HAP-1 (cell line): ENCODE measurements around the gene TPK1.
"Not testable (repeated sequence)": the region's sequence is repeated elsewhere in the genome, so short reads cannot be mapped to it uniquely, and the experiment has no call there.

ENCODE experiments used
- DNase-seq, 2 experiments: peaks; one replicate each; pipeline ENCODE4 v3.0.0-alpha.2; 2016 to 2020; ENCODE audit warnings: low spot score in 2 of 2
- H3K27me3 ChIP-seq: fragments of 250-450 bp; sonication (Bioruptor Pico); 2 replicates; pipeline ENCODE4 v1.5.1; 2020; ENCODE audit warnings: low read depth, mild to moderate bottlenecking, moderate library complexity
- H3K36me3 ChIP-seq: fragments of 250-450 bp; sonication (Bioruptor Pico); replicated peaks from 2 replicates; pipeline ENCODE4 v1.5.1; 2020; ENCODE audit warnings: mild to moderate bottlenecking
- H3K4me1 ChIP-seq: fragments of 250-450 bp; sonication (Bioruptor Pico); 2 replicates; pipeline ENCODE4 v1.5.1; 2020; ENCODE audit warnings: mild to moderate bottlenecking
- H3K4me3 ChIP-seq: fragments of 250-450 bp; sonication (Bioruptor Pico); 2 replicates; pipeline ENCODE4 v1.5.1; 2020; ENCODE audit warnings: mild to moderate bottlenecking, moderate library complexity
- H3K9me3 ChIP-seq: fragments of 250-450 bp; sonication (Bioruptor Pico); 2 replicates; pipeline ENCODE4 v1.5.1; 2020; ENCODE audit warnings: mild to moderate bottlenecking, moderate library complexity
- in situ Hi-C: fragments of 300-500 bp; cut with MboI; formaldehyde crosslinking; loops from 3 replicates; pipeline ENCODE4 v1.14.3; 2020; ENCODE audit warnings: low sequenced_read_pairs, inconsistent platforms, mixed read lengths

TPK1 gene

GRCh38 chr7:144777889-144778288 is 58.0 kb downstream of the TPK1 start:
- H3K9me3 ChIP-seq, H3K4me1 ChIP-seq, H3K27me3 ChIP-seq, H3K4me3 ChIP-seq, H3K36me3 ChIP-seq, in situ Hi-C loops, DNase-seq: not testable (repeated sequence)

- Histone ChIP-seq H3K4me1 (no peaks in the 10 kb centered on the region), H3K9me3 (no peaks in the 10 kb centered on the region), H3K36me3 (no peaks in the 10 kb centered on the region), H3K27me3 (no peaks in the 10 kb centered on the region), H3K4me3 (no peak overlapping the region)
- in situ Hi-C loops = no loop called here
- no peak for DNase-seq
These were observed 58.6 kb downstream of the TPK1 start for GRCh38 chr7:144777005-144777839.

DNA sequence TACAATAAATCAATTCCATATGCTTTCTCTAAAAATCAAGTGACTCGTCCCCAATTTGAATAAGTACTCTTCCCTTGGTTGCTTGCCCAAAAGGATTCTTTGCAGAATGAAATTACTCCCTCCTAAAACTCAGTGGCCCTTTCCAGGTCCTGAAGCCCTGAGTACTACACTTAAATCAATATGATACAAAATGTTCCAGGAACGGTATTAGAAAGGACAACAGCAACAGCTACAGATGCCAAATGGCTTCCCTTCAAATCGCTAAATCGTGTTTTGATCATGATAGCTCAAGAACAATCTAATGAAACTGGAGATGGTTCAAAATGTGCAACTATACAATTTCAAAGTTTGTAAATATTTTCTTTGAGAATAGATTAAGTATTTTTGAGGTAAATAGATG is 59.4 kb downstream of the TPK1 start:
- in situ Hi-C loops = no loop called here
- Histone ChIP-seq H3K27me3 (no peaks in the 10 kb centered on the region), H3K9me3 (no peaks in the 10 kb centered on the region), H3K36me3 (no peaks in the 10 kb centered on the region), H3K4me3 (no peak overlapping the region), H3K4me1 (no peaks in the 10 kb centered on the region)
- no peak for DNase-seq

DNA sequence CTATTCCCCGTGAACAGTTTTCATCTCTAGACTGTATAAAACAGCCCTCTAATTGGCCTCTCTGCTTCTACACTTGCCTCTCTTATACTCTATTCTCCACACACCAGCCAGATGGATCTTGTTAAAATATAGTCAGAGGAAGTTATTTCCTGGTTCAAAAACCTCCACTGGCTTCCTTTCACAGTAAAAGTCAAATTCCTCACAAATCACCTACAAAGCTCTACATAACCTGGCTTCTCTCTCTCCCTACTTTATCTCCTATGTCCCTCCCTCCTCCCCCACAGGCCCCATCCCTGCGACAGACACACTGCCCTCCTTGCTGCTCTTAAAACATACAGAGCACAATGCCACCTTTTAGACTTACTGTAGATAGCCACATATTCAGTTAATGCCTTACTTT is 60.1 kb downstream of the TPK1 start:
- Histone ChIP-seq H3K36me3 (no peaks in the 10 kb centered on the region), H3K27me3 (no peaks in the 10 kb centered on the region), H3K9me3 (no peaks in the 10 kb centered on the region), H3K4me1 (no peaks in the 10 kb centered on the region), H3K4me3 (no peak overlapping the region)
- in situ Hi-C loops = no loop called here
- no peak for DNase-seq

GRCh38 chr7:144771927-144772326 is 63.9 kb downstream of the TPK1 start:
- Histone ChIP-seq H3K4me3 (no peak overlapping the region), H3K9me3 (no peaks in the 10 kb centered on the region), H3K27me3 (no peaks in the 10 kb centered on the region), H3K4me1 (no peaks in the 10 kb centered on the region), H3K36me3 (no peaks in the 10 kb centered on the region)
- DNase-seq = no peak
- in situ Hi-C loops = no loop called here

- H3K4me1 ChIP-seq = no peaks in the 10 kb centered on the region
- no peaks in the 10 kb centered on the region for H3K9me3 ChIP-seq
- H3K4me3 ChIP-seq = no peak overlapping the region
- DNase-seq = no peak
- no peaks in the 10 kb centered on the region for H3K27me3 ChIP-seq
- in situ Hi-C loops = no loop called here
- no peaks in the 10 kb centered on the region for H3K36me3 ChIP-seq
These were observed 64.7 kb downstream of the TPK1 start for GRCh38 chr7:144771174-144771573.

- H3K27me3 ChIP-seq = no peaks in the 10 kb centered on the region
- no peak for DNase-seq
- H3K36me3 ChIP-seq = no peaks in the 10 kb centered on the region
- in situ Hi-C loops = no loop called here
- no peaks in the 10 kb centered on the region; the same call in 1 of the 2 replicates for H3K4me1 ChIP-seq
- no peaks in the 10 kb centered on the region for H3K9me3 ChIP-seq
- no peak overlapping the region for H3K4me3 ChIP-seq
These were observed 66.5 kb downstream of the TPK1 start for GRCh38 chr7:144769352-144769751.

DNA sequence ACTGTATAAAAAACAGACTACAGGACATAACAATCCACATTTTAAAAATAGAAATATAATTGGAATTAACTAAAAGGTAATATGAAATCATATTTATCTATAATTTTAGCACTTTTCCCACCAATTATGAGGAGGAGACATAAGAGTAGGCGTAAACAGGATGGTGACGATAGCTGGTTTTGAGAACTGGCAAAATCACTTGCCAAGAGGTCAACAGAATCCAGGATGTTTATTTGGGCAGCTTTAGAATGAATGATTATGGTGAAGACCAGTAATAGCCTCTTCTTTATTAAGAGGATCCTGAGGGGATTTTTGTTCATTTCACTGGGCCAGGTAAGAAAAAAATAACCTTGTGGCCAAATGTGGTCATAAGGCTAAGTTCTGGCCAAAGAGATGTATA is 67.2 kb downstream of the TPK1 start:
- DNase-seq = no peak
- Histone ChIP-seq H3K27me3 (no peaks in the 10 kb centered on the region), H3K9me3 (no peaks in the 10 kb centered on the region), H3K4me1 (peaks cover 3% of the 10 kb centered on the region; the same call in 1 of the 2 replicates), H3K4me3 (no peak overlapping the region), H3K36me3 (no peaks in the 10 kb centered on the region)
- in situ Hi-C loops = no loop called here

GRCh38 chr7:144763291-144763690 is 72.6 kb downstream of the TPK1 start:
- H3K4me3 ChIP-seq = no peak overlapping the region
- H3K36me3 ChIP-seq = no peaks in the 10 kb centered on the region
- in situ Hi-C loops = no loop called here
- DNase-seq = no peak
- peaks cover 7% of the 10 kb centered on the region for H3K4me1 ChIP-seq
- no peaks in the 10 kb centered on the region for H3K27me3 ChIP-seq
- no peaks in the 10 kb centered on the region for H3K9me3 ChIP-seq

DNA sequence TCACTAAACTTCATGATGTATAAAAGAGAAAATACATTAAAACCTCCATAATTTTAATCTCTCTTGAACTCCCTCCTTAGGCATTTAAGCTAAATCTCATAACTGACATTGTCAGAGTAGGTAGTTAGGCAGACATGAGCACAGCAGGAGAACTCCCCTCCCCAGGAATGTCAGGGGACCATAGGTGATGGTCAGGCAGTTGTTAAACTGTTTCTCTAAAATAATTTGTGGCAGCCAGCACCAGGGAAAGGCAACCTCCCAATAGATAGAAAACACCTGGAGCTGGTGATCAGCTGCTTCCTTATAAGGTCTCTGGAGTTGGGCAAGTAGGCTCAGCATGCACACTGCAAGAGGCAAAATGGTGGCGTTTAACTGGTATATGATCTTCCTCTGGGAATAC is 73.0 kb downstream of the TPK1 start:
- H3K36me3 ChIP-seq = no peaks in the 10 kb centered on the region
- peaks cover 7% of the 10 kb centered on the region for H3K4me1 ChIP-seq
- H3K4me3 ChIP-seq = no peak overlapping the region
- in situ Hi-C loops = no loop called here
- H3K27me3 ChIP-seq = no peaks in the 10 kb centered on the region
- DNase-seq = no peak
- no peaks in the 10 kb centered on the region for H3K9me3 ChIP-seq

DNA sequence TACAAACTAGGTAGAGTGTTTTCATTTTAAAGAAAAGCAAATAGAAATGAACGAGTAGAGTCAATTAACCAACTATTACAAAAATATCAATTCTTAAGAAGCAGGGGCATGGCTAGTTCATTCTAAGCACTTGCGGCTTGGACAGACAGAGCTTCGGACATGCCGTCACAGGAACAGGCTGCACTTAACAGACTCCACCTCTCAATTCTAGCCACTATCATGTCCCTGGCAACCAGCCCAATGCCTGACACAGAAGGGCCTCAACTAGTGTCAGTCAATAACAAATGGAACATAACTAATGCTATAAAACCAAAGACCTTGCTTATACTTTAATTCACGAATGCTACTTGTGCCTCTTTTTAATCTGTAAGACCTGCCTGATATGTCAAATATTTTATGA is 74.4 kb downstream of the TPK1 start:
- in situ Hi-C loops = no loop called here
- Histone ChIP-seq H3K9me3 (no peaks in the 10 kb centered on the region), H3K4me3 (no peak overlapping the region), H3K27me3 (no peaks in the 10 kb centered on the region), H3K4me1 (peaks cover 7% of the 10 kb centered on the region), H3K36me3 (no peaks in the 10 kb centered on the region)
- no peak for DNase-seq

- DNase-seq = no peak
- no peak overlapping the region for H3K4me3 ChIP-seq
- H3K36me3 ChIP-seq = no peaks in the 10 kb centered on the region
- in situ Hi-C loops = no loop called here
- H3K27me3 ChIP-seq = no peaks in the 10 kb centered on the region
- H3K9me3 ChIP-seq = no peaks in the 10 kb centered on the region
- peaks cover 7% of the 10 kb centered on the region for H3K4me1 ChIP-seq
These were observed 76.2 kb downstream of the TPK1 start for GRCh38 chr7:144759653-144760052.

DNA sequence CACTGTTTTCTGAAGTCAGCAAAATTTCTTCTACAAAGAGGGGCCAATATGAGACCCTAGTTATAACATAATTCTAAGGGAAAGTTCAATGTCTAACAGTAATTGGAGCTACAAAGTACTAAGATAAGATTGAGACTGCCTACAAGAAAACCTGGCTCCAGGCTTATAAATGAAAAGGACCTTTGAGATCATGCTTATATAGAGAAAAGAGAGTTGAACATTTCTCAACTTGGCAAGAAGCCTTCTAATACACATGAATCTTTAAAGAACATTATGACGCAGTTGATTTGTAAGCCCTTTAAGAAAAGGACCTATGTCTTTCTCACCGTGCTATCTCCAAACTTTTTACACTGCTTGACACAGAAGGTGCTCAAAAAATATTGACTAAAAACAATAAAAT is 87.9 kb downstream of the TPK1 start:
- DNase-seq = no peak
- Histone ChIP-seq H3K36me3 (no peaks in the 10 kb centered on the region), H3K27me3 (no peaks in the 10 kb centered on the region), H3K4me3 (no peak overlapping the region), H3K9me3 (no peaks in the 10 kb centered on the region), H3K4me1 (no peaks in the 10 kb centered on the region)
- in situ Hi-C loops = no loop called here

- Histone ChIP-seq H3K4me1 (no peaks in the 10 kb centered on the region), H3K36me3 (no peaks in the 10 kb centered on the region), H3K27me3 (no peaks in the 10 kb centered on the region), H3K4me3 (no peak overlapping the region), H3K9me3 (no peaks in the 10 kb centered on the region)
- in situ Hi-C loops = no loop called here
- DNase-seq = peak in 1 of 2 experiments; percentile 56
These were observed 97.0 kb downstream of the TPK1 start for GRCh38 chr7:144738708-144739314.
